Adrenal gland (tissue), 5 donors: ENCODE data around the gene FBXL16.

Source experiments
- POLR2A ChIP-seq, 2 donors: fragments of 450-650 bp; IDR thresholded peaks; one replicate each; pipeline ENCODE4 v1.6.1; 2017; ENCODE audit warnings: antibody characterized with exemption in 2 of 2, mild to moderate bottlenecking in 2 of 2, moderate library complexity in 1 of 2
- TF ChIP-seq, protein P1 (sequence below), 6 experiments: fragments of 450-650 bp in 4 of 6; fragments of 200-600 bp in 2 of 6; sonication (generic) in 1 of 6; IDR thresholded peaks; 1 replicate in 5 of 6; 2 replicates in 1 of 6; pipeline versions ENCODE4 v1.5.1 to v1.8.0; 2016 to 2021; ENCODE audit warnings: antibody characterized with exemption in 6 of 6, mild to moderate bottlenecking in 2 of 6, moderate library complexity in 1 of 6
- donor health status: DM: no; HTN: no; CAD: no.

DNA sequence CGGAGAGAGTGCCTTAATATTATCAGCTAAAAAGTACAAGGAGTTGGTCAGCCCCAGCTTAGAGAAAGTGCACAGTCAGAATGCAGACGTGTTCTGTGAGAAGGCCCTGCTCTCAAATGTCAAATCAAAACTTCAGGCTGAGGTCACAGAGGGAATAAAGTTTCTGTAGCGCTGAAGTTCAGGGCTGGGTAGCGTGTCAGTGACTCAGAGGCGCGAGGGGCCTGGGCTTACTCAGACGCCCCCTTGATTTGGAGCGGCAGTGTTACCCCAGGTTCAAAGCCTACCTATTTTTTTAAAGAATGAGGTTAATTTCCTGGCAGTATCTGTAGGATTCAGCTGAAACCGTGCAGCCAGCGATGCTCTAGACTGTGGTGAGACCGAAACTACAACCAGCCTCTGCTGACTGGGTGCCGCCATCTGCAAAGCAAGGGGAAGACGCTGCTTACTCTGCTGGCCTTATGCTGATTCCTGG is 30.4 kb upstream of the FBXL16 start:
- TF ChIP-seq POLR2A (IDR thresholded peaks at IDR 0.05): no peak
- TF ChIP-seq, protein P1, sequence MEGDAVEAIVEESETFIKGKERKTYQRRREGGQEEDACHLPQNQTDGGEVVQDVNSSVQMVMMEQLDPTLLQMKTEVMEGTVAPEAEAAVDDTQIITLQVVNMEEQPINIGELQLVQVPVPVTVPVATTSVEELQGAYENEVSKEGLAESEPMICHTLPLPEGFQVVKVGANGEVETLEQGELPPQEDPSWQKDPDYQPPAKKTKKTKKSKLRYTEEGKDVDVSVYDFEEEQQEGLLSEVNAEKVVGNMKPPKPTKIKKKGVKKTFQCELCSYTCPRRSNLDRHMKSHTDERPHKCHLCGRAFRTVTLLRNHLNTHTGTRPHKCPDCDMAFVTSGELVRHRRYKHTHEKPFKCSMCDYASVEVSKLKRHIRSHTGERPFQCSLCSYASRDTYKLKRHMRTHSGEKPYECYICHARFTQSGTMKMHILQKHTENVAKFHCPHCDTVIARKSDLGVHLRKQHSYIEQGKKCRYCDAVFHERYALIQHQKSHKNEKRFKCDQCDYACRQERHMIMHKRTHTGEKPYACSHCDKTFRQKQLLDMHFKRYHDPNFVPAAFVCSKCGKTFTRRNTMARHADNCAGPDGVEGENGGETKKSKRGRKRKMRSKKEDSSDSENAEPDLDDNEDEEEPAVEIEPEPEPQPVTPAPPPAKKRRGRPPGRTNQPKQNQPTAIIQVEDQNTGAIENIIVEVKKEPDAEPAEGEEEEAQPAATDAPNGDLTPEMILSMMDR (IDR thresholded peaks at IDR 0.05): no peak
